IMR-90 (cell line): ENCODE measurements around the gene MROH2A.

Experiments
- BHLHE40 ChIP-seq: fragments of 150-350 bp; IDR thresholded peaks from 2 replicates; pipeline ENCODE4 v1.6.1; 2016; ENCODE audit warnings: mild to moderate bottlenecking, low read depth, low read length
- CEBPB ChIP-seq: IDR thresholded peaks from 2 replicates; pipeline ENCODE4 v1.6.1; 2012; ENCODE audit warnings: low read depth, low read length, improper control_type of control experiment
- MAFK ChIP-seq: IDR thresholded peaks from 2 replicates; pipeline ENCODE4 v1.6.1; 2012; ENCODE audit warnings: low read depth, low read length, improper control_type of control experiment
- MXI1 ChIP-seq: IDR thresholded peaks from 2 replicates; pipeline ENCODE4 v1.6.1; 2012; ENCODE audit warnings: low read depth, mild to moderate bottlenecking, low read length, moderate library complexity, borderline replicate concordance
- POLR2A ChIP-seq: IDR thresholded peaks from 2 replicates; pipeline ENCODE4 v1.6.1; 2012; ENCODE audit warnings: mild to moderate bottlenecking, low read depth, low read length
- RFX5 ChIP-seq: IDR thresholded peaks from 2 replicates; pipeline ENCODE4 v1.8.0; 2012; ENCODE audit warnings: low read depth, mild to moderate bottlenecking, low read length, moderate library complexity
- SMC3 ChIP-seq: fragments of 150-350 bp; IDR thresholded peaks from 2 replicates; pipeline ENCODE4 v1.6.1; 2016; ENCODE audit warnings: low read depth, mild to moderate bottlenecking, antibody characterized with exemption, low read length, moderate library complexity
- TF ChIP-seq, protein P1 (sequence below): conservative IDR thresholded peaks from 2 replicates; pipeline ENCODE4 v1.5.1; 2012; ENCODE audit warnings: mild to moderate bottlenecking, low read depth, low read length, improper control_type of control experiment
- TF ChIP-seq, protein P2 (sequence below): fragments of 150-350 bp; IDR thresholded peaks from 2 replicates; pipeline ENCODE4 v1.6.1; 2017; ENCODE audit warnings: mild to moderate bottlenecking, antibody characterized with exemption, low read length, low read depth

DNA sequence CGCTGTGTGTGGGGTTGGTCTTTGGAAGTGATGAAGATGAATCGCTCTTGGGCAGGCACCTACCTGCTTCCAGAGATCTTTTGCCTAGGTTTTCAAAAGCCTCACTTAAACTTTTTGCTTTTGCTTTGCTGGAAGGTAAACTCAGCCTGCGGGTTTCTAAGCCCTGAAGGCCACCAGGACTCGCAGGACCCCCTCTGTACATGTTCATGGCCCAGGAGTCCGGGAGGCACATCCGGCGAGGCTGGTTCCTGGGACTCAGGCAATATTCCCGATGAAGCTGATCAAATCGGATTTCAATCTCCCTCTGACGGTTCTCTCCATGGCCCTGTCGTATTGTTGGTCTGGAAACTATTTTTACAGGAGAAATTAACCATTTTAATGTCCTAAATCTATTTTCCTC, 63.1 kb downstream of the MROH2A start:
- TF ChIP-seq POLR2A (no peak), CEBPB (no peak), RFX5 (no peak), SMC3 (no peak), BHLHE40 (no peak), MXI1 (no peak), MAFK (no peak)
- TF ChIP-seq, protein P1, sequence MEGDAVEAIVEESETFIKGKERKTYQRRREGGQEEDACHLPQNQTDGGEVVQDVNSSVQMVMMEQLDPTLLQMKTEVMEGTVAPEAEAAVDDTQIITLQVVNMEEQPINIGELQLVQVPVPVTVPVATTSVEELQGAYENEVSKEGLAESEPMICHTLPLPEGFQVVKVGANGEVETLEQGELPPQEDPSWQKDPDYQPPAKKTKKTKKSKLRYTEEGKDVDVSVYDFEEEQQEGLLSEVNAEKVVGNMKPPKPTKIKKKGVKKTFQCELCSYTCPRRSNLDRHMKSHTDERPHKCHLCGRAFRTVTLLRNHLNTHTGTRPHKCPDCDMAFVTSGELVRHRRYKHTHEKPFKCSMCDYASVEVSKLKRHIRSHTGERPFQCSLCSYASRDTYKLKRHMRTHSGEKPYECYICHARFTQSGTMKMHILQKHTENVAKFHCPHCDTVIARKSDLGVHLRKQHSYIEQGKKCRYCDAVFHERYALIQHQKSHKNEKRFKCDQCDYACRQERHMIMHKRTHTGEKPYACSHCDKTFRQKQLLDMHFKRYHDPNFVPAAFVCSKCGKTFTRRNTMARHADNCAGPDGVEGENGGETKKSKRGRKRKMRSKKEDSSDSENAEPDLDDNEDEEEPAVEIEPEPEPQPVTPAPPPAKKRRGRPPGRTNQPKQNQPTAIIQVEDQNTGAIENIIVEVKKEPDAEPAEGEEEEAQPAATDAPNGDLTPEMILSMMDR, result no peak
- TF ChIP-seq, protein P2, sequence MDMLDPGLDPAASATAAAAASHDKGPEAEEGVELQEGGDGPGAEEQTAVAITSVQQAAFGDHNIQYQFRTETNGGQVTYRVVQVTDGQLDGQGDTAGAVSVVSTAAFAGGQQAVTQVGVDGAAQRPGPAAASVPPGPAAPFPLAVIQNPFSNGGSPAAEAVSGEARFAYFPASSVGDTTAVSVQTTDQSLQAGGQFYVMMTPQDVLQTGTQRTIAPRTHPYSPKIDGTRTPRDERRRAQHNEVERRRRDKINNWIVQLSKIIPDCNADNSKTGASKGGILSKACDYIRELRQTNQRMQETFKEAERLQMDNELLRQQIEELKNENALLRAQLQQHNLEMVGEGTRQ, result no peak
